Measurements from ENCODE around the gene PHTF1.

PHTF1 gene

GRCh38 chr1:113759333-113760101 is at the start of gene PHTF1:
Gene PHTF1 (minus strand): TSS chr1:113759486. CDS start chr1:113758703, 783 bp downstream.
- peak; percentile 62 for DNase-seq (ENCODE audit: low spot score)
- POLR2A ChIA-PET (ENCODE audit: low non-redundant PET), result interaction anchor here (0.5 kb wide), 1 partner anchor 42 kb away, joined by 4 read pairs; no protein-coding TSS in a partner anchor
- TF ChIP-seq CTCF (conservative IDR thresholded peaks at IDR 0.05; ENCODE audit: low read depth), result no peak
- CTCF ChIA-PET, result interaction anchor here (0.7 to 1.5 kb wide), 3 partner anchors 33 to 687 kb away, joined by 3 to 5 read pairs (median 4); partner anchors contain the start of gene LRIG2
- H3K27ac ChIP-seq, result peak within 1 kb of the TSS; percentile 93

- H3K27ac ChIP-seq, result no peak overlapping the region
- ChIA-PET CTCF (no interaction called here), POLR2A (ENCODE audit: low non-redundant PET) (no interaction called here)
- no peak for DNase-seq (ENCODE audit: low spot score)
- no peak for TF ChIP-seq CTCF (conservative IDR thresholded peaks at IDR 0.05; ENCODE audit: low read depth)
Measured at GRCh38 chr1:113808450-113809195, 49.3 kb upstream of the PHTF1 start.

GRCh38 chr1:113805639-113806038 is 46.4 kb upstream of the PHTF1 start:
- H3K27ac ChIP-seq, result no peak overlapping the region
- ChIA-PET CTCF (no interaction called here), POLR2A (ENCODE audit: low non-redundant PET) (no interaction called here)
- no peak for TF ChIP-seq CTCF (conservative IDR thresholded peaks at IDR 0.05; ENCODE audit: low read depth)
- DNase-seq (ENCODE audit: low spot score), result no peak

- POLR2A ChIA-PET (ENCODE audit: low non-redundant PET), result no interaction called here
- DNase-seq (ENCODE audit: low spot score), result no peak
- CTCF ChIA-PET, result no interaction called here
- H3K27ac ChIP-seq, result no peak overlapping the region
- no peak for TF ChIP-seq CTCF (conservative IDR thresholded peaks at IDR 0.05; ENCODE audit: low read depth)
Measured at GRCh38 chr1:113805256-113805531, 45.9 kb upstream of the PHTF1 start.

GRCh38 chr1:113804421-113805255 is 45.4 kb upstream of the PHTF1 start:
- no peak overlapping the region for H3K27ac ChIP-seq
- ChIA-PET CTCF (interaction anchor here (0.6 kb wide), 1 partner anchor 680 kb away, joined by 3 read pairs; no protein-coding TSS in a partner anchor), POLR2A (ENCODE audit: low non-redundant PET) (no interaction called here)
- no peak for TF ChIP-seq CTCF (conservative IDR thresholded peaks at IDR 0.05; ENCODE audit: low read depth)
- peak; percentile 75 for DNase-seq (ENCODE audit: low spot score)

GRCh38 chr1:113802367-113803007 is 43.2 kb upstream of the PHTF1 start:
- ChIA-PET POLR2A (ENCODE audit: low non-redundant PET) (no interaction called here), CTCF (no interaction called here)
- H3K27ac ChIP-seq, result no peak overlapping the region
- no peak for DNase-seq (ENCODE audit: low spot score)
- no peak for TF ChIP-seq CTCF (conservative IDR thresholded peaks at IDR 0.05; ENCODE audit: low read depth)

Measured in RWPE1 (cell line).